GM12865 (cell line): ENCODE results near the gene LRRC8A.

ENCODE experiments used
- DNase-seq: peaks from one replicate; pipeline ENCODE4 v3.0.0; 2010; ENCODE audit warnings: low read depth
- H3K4me3 ChIP-seq: 2 replicates; pipeline ENCODE4 v1.5.1; 2011; ENCODE audit warnings: mild to moderate bottlenecking, low read depth, low read length, control low read depth
- CTCF ChIP-seq: IDR thresholded peaks from 2 replicates; pipeline ENCODE4 v1.5.1; 2011; ENCODE audit warnings: low read length, control low read depth, low read depth, inconsistent platforms; ENCODE audit not compliant: insufficient read depth; ENCODE audit errors: missing control alignments

LRRC8A gene

GRCh38 chr9:128911529-128912035, 29.6 kb downstream of the LRRC8A start:
- no peak for TF ChIP-seq CTCF
- no peak overlapping the region for H3K4me3 ChIP-seq
- no peak for DNase-seq

- H3K4me3 ChIP-seq: no peak overlapping the region
- DNase-seq: no peak
- TF ChIP-seq CTCF: no peak
These were observed 30.4 kb downstream of the LRRC8A start for GRCh38 chr9:128912270-128912853.

GRCh38 chr9:128913048-128913900, 31.3 kb downstream of the LRRC8A start:
- H3K4me3 ChIP-seq: no peak overlapping the region
- no peak for TF ChIP-seq CTCF
- DNase-seq: no peak

- DNase-seq: no peak
- TF ChIP-seq CTCF: no peak
- H3K4me3 ChIP-seq: no peak overlapping the region
These were observed 32.3 kb downstream of the LRRC8A start for GRCh38 chr9:128913995-128914772.

GRCh38 chr9:128916204-128916603, 34.3 kb downstream of the LRRC8A start:
- no peak for DNase-seq
- TF ChIP-seq CTCF: no peak

GRCh38 chr9:128916745-128917144, 34.8 kb downstream of the LRRC8A start:
- DNase-seq: no peak
- TF ChIP-seq CTCF: no peak

More at GRCh38 chr9:128916204-128916603, 34.3 kb downstream of the LRRC8A start:
- no peak overlapping the region for H3K4me3 ChIP-seq

More at GRCh38 chr9:128916745-128917144, 34.8 kb downstream of the LRRC8A start:
- no peak overlapping the region for H3K4me3 ChIP-seq
